ENCODE data around the gene RRP36.

- TF ChIP-seq CTCF (IDR thresholded peaks at IDR 0.05; ENCODE audit: poor library complexity, severe bottlenecking) = peak; percentile 52
- no peak for TF ChIP-seq EZH2 (IDR thresholded peaks at IDR 0.05; ENCODE audit: borderline replicate concordance, insufficient read depth, low read length, poor library complexity, severe bottlenecking)
- TF ChIP-seq MXI1 (conservative IDR thresholded peaks at IDR 0.05; ENCODE audit: poor library complexity, severe bottlenecking) = no peak
- no peak for TF ChIP-seq POLR2AphosphoS5 (IDR thresholded peaks at IDR 0.05)
- no peak for TF ChIP-seq EP300 (conservative IDR thresholded peaks at IDR 0.05; ENCODE audit: poor library complexity, severe bottlenecking)
These were observed 48.7 kb downstream of the RRP36 start for GRCh38 chr6:43070028-43070632.

Measured in neural cell (in vitro differentiated cells).